GM12878 (cell line): Measurements from ENCODE around the gene BRD2. TPM values are rescaled to one million over a fixed set of nuclear protein-coding genes. Genes with fewer than 3 reads are reported as not detected.

Experiments used
- ATAC-seq: fragments of 200-7000 bp; cut with Tn5 transposase; 3 replicates; pipeline ENCODE4 v1.9.1; 2020; ENCODE audit warnings: mild to moderate bottlenecking, moderate library complexity
- BruUV-seq: library from RNA; stranded (reverse); fragments of 400-500 nt; replicated peaks from 2 replicates; lab custom pipeline; 2021; lab: Mats Ljungman, UMichigan
- CTCF ChIA-PET: fragments of 300-600 bp; sonication (Branson Sonifier 250); formaldehyde crosslinking; extraction: SDS; loops from one replicate; lab custom pipeline; 2021; ENCODE audit warnings: inconsistent platforms; lab: Yijun Ruan, JAX
- POLR2A ChIA-PET: fragments of 350-600 bp; formaldehyde crosslinking; extraction: SDS; loops from one replicate; lab custom pipeline; 2021; ENCODE audit warnings: inconsistent platforms; lab: Charles Lee
- RAD21 ChIA-PET: fragments of 300-600 bp; sonication (Branson Sonifier 250); formaldehyde crosslinking; loops from one replicate; lab custom pipeline; 2023; ENCODE audit warnings: antibody characterized with exemption; ENCODE audit not compliant: unreplicated experiment; lab: Charles Lee
- SMC1A ChIA-PET: fragments of 300-600 bp; sonication (Branson Sonifier 250); formaldehyde crosslinking; loops from one replicate; lab custom pipeline; 2023; ENCODE audit not compliant: unreplicated experiment, uncharacterized antibody; lab: Charles Lee
- DNase-seq: peaks from one replicate; pipeline ENCODE4 v3.0.0-alpha.2; 2011; ENCODE audit warnings: low read depth, low spot score
- FAIRE-seq: peaks from 3 replicates; lab custom pipeline; 2011; peaks lifted over from hg19 to GRCh38; lab: Jason Lieb, UNC
- H2AFZ ChIP-seq: 2 replicates; pipeline ENCODE4 v1.6.0; 2011; ENCODE audit warnings: low read depth, low read length, control low read depth; ENCODE audit not compliant: control insufficient read depth
- H3K27ac ChIP-seq: 2 replicates; pipeline ENCODE4 v1.5.1; 2011; ENCODE audit warnings: control low read depth; ENCODE audit not compliant: control insufficient read depth, insufficient read depth
- H3K27me3 ChIP-seq, 2 experiments: replicated peaks in 1 of 2; 2 replicates each; pipeline versions ENCODE4 v1.6.0 to v1.6.1; 2011; ENCODE audit warnings: low read length in 1 of 2; ENCODE audit not compliant: control insufficient read depth in 2 of 2, insufficient read depth in 2 of 2
- H3K36me3 ChIP-seq, 2 experiments: 2 replicates each; pipeline ENCODE4 v1.5.1; 2011; ENCODE audit warnings: low read length in 1 of 2; ENCODE audit not compliant: control insufficient read depth in 2 of 2, insufficient read depth in 2 of 2
- H3K4me1 ChIP-seq: 2 replicates; pipeline ENCODE4 v1.6.1; 2011; ENCODE audit warnings: mild to moderate bottlenecking, low read length, moderate library complexity, mixed read lengths; ENCODE audit not compliant: control insufficient read depth, insufficient read depth
- H3K4me2 ChIP-seq: 2 replicates; pipeline ENCODE4 v1.6.0; 2011; ENCODE audit warnings: control low read depth; ENCODE audit not compliant: control insufficient read depth, insufficient read depth
- H3K4me3 ChIP-seq: fragments of 200-600 bp; sonication (generic); 2 replicates; pipeline ENCODE4 v1.5.1; 2016
- H3K79me2 ChIP-seq: 2 replicates; pipeline ENCODE4 v1.6.0; 2011; ENCODE audit warnings: low read length; ENCODE audit not compliant: control insufficient read depth, insufficient read depth
- H3K9ac ChIP-seq: 2 replicates; pipeline ENCODE4 v1.8.0; 2011; ENCODE audit warnings: low read length, control low read depth, mixed read lengths; ENCODE audit not compliant: control insufficient read depth, insufficient read depth
- H3K9me3 ChIP-seq: replicated peaks from 3 replicates; pipeline ENCODE4 v1.5.1; 2011; ENCODE audit warnings: mild to moderate bottlenecking, low read length; ENCODE audit not compliant: control insufficient read depth, insufficient read depth
- H4K20me1 ChIP-seq: 2 replicates; pipeline ENCODE4 v1.6.0; 2011; ENCODE audit not compliant: control insufficient read depth, insufficient read depth
- ATF2 ChIP-seq: IDR thresholded peaks from 2 replicates; pipeline ENCODE4 v1.6.1; 2012; ENCODE audit warnings: low read length, inconsistent platforms
- EZH2 ChIP-seq: IDR thresholded peaks from 2 replicates; pipeline ENCODE4 v1.6.1; 2012; ENCODE audit warnings: low read depth, mild to moderate bottlenecking, control low read depth, inconsistent platforms, low read length, borderline replicate concordance; ENCODE audit not compliant: control insufficient read depth
- NBN ChIP-seq: fragments of 450-650 bp; IDR thresholded peaks from 2 replicates; pipeline ENCODE4 v1.6.1; 2016
- NFIC ChIP-seq: IDR thresholded peaks from 2 replicates; pipeline ENCODE4 v1.6.1; 2012; ENCODE audit warnings: low read depth, mild to moderate bottlenecking, inconsistent platforms, low read length, moderate library complexity
- RB1 ChIP-seq: fragments of 450-650 bp; formaldehyde crosslinking; IDR thresholded peaks from 2 replicates; pipeline ENCODE4 v1.6.1; 2017; ENCODE audit warnings: mild to moderate bottlenecking, borderline replicate concordance
- RBBP5 ChIP-seq: fragments of 200-600 bp; sonication (generic); conservative IDR thresholded peaks from 2 replicates; pipeline ENCODE4 v1.6.1; 2016
- RELB ChIP-seq: fragments of 450-650 bp; IDR thresholded peaks from 2 replicates; pipeline ENCODE4 v1.6.1; 2017; ENCODE audit warnings: low read depth, mild to moderate bottlenecking, moderate library complexity
- WGBS: methylation state at CpG from one replicate; pipeline ENCODE4 v1.1.6; 2016; ENCODE audit warnings: low lambda C conversion rate; ENCODE audit not compliant: insufficient replicate concordance, insufficient coverage; ENCODE audit errors: missing lambda C conversion rate; 5-methylcytosine and 5-hydroxymethylcytosine counted together
- in situ Hi-C: fragments of 300-500 bp; cut with MboI; formaldehyde crosslinking; loops from 9 replicates; pipeline ENCODE4 v1.14.3; 2018; ENCODE audit warnings: mixed read lengths
- intact Hi-C: fragments of 100-400 bp; cut with micrococcal nuclease; formaldehyde crosslinking; loops from one replicate; pipeline ENCODE4 v1.14.2; 2022; ENCODE audit not compliant: unreplicated experiment
- polyA plus RNA-seq, 11 experiments: library from polyadenylated mRNA; depleted of rRNA in 4 of 11; unstranded in 6 of 11; stranded (reverse) in 5 of 11; fragments of >200 nt; fragmentation: Nextera tagmentation in 4 of 11; fragmentation: Illumina TruSeq in 1 of 11; extraction: Ambion mirVana in 4 of 11; extraction: Trizol in 1 of 11; gene quantifications; 1 replicate in 1 of 11; 2 replicates in 10 of 11; pipeline versions ENCODE4 v1.2.1 to v1.2.3, GENCODE V29; 2011 to 2016; ENCODE audit warnings: inconsistent platforms in 2 of 11, missing spikeins in 2 of 11, low read depth in 1 of 11
- total RNA-seq, 4 experiments: library from RNA; depleted of rRNA in 3 of 4; stranded (reverse); fragments of >200 nt in 3 of 4; fragmentation: Illumina TruSeq in 1 of 4; extraction: Trizol in 1 of 4; gene quantifications; 2 replicates each; pipeline versions ENCODE4 v1.2.1 to v1.2.3, GENCODE V29; 2013 to 2021
- TF ChIP-seq, protein P1 (sequence below): fragments of 450-650 bp; IDR thresholded peaks from 2 replicates; pipeline ENCODE4 v1.6.1; 2014; ENCODE audit warnings: mild to moderate bottlenecking

The BRD2 gene
- total and polyA plus RNA-seq, 10 of the 15 experiments (the other 5 are each of a cell fraction or from before 2014, with no cell fraction given), result 32.2 to 239 (median 139) TPM

DNA sequence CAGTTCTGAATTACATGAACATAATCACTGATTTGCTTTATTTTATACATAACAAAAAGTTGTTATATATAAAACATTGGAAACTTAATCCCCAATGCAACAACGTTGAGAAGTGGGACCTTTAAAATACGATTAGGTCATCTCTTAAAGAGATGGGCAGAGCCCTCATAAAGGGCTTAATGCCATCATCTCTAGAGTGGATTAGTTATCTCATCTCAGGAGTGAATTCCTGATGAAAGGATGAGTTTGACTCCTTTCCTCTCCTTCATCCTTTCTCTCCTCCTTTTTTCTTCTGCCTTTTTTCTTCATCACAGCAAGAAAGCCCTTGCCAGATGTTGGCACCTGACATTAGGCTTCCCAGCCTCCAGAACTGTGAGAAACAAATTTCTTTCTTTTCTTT, 27.1 kb downstream of the BRD2 start:
- no peaks in the 10 kb centered on the region for H3K27me3 ChIP-seq
- H3K4me1 ChIP-seq, result peaks cover 7% of the 10 kb centered on the region; the same call in 1 of the 2 replicates
- H2AFZ ChIP-seq, result no peak overlapping the region
- ChIA-PET RAD21 (no interaction called here), SMC1A (interaction anchor here (0.7 to 1.1 kb wide), 2 partner anchors 11 to 177 kb away, joined by 3 read pairs; no protein-coding TSS in a partner anchor), CTCF (interaction anchor here (0.7 to 4.0 kb wide), 4 partner anchors 11 to 253 kb away, joined by 3 to 21 read pairs (median 3); no protein-coding TSS in a partner anchor)
- FAIRE-seq (no peak), DNase-seq (no peak)
- no peaks in the 10 kb centered on the region for H4K20me1 ChIP-seq
- BruUV-seq, result no TSS peak
- H3K9me3 ChIP-seq, result no peaks in the 10 kb centered on the region
- H3K36me3 ChIP-seq, result no peaks in the 10 kb centered on the region
- H3K4me2 ChIP-seq, result no peak overlapping the region
- 16% methylated on average over 2 of the region's 2 CpGs for WGBS
- no peak overlapping the region for H3K4me3 ChIP-seq
- H3K27ac ChIP-seq, result no peak overlapping the region
- TF ChIP-seq EZH2 (no peak), RB1 (no peak), RBBP5 (no peak), ATF2 (no peak), NBN (no peak), RELB (no peak), NFIC (no peak)
- TF ChIP-seq, protein P1, sequence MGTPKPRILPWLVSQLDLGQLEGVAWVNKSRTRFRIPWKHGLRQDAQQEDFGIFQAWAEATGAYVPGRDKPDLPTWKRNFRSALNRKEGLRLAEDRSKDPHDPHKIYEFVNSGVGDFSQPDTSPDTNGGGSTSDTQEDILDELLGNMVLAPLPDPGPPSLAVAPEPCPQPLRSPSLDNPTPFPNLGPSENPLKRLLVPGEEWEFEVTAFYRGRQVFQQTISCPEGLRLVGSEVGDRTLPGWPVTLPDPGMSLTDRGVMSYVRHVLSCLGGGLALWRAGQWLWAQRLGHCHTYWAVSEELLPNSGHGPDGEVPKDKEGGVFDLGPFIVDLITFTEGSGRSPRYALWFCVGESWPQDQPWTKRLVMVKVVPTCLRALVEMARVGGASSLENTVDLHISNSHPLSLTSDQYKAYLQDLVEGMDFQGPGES, result no peak
- TF ChIP-seq, all 136 proteins: peak for 0
- POLR2A ChIA-PET, result interaction anchor here (0.6 to 1.0 kb wide), 2 partner anchors 157 to 261 kb away, joined by 3 read pairs; partner anchors contain the start of gene TAP2
- in situ Hi-C loops, result no loop called here
- intact Hi-C loops, result no loop called here
- Histone ChIP-seq H3K9ac (no peak overlapping the region), H3K79me2 (no peaks in the 10 kb centered on the region)
- no peak for ATAC-seq
